Stimulated activated CD4-positive, alpha-beta T cell treated with anti-CD3 and anti-CD28 coated beads, Interleukin-1b, Interleukin-23, amount 100 ng/mL, for 4 hours (primary cell): ENCODE results near the gene DSC3.

Experiments used
- DNase-seq, 2 donors: peaks; one replicate each; pipeline ENCODE4 v3.0.0-alpha.2; 2020; ENCODE audit warnings: low read depth in 2 of 2

Gene DSC3

GRCh38 chr18:30971338-30971956, 71.1 kb downstream of the DSC3 start:
- no peak for DNase-seq

GRCh38 chr18:30970196-30970816, 72.2 kb downstream of the DSC3 start:
- DNase-seq: no peak

DNA sequence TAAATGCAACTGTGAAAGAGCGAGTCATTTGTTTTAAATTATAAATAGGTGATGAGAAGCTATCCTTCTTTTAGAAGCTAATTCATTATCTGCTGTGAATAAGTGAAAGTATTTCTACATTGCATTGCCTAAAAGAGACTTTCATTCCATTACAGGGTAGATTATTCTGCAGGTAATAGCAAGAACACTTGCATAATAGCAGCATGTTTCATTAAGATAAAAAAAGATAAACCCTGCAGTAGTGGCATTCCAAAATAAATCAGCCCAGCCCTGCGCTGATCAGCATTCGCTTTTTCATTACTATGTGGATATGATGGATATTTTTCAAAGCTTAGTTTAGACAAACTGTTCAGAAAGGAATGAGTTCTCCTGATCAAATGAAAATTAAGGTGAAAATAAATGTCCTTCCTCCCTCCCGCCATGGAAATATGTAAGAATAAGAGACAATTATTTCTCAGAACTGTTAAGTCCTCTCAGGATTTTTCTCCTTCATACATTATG, 72.8 kb downstream of the DSC3 start:
- DNase-seq: no peak

DNA sequence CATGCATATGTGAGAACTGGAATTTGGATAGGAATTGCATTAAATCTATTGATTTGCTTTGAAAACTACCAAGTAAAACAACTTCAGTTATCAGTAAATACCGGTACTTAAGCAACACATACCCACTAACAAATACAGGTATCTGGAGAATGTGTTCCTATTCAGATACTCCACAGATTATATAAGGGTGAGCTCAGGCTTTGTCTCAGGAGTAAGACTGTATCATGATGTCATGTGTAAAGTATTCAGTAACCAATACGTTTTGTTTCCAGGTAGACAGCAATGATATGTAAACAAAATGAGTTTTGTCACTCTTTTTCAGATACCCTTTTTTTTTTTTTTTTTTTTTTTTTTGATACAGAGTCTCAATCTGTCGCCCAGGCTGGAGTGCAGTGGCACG, 74.8 kb downstream of the DSC3 start:
- DNase-seq: no peak

DNA sequence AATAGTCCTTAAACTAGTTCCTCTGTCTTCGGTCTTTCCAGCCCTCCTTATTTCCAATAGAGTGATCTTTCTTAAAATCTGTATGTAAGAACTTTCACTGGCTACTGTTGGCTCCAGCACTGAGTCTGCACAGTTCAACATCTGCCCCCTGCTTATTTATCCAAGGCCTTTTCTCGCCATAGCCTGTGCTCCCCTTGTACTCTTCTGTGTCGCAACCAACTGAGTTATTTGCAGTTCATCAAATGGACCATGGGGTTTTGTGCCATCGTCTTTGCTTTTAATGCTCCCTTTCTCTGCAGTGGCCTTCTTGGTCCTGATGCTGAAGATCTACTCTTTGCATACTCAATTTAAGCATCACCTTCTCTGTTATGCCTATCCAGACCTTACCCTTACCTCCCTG, 77.3 kb downstream of the DSC3 start:
- DNase-seq: no peak

GRCh38 chr18:30960661-30961060, 81.9 kb downstream of the DSC3 start:
- no peak for DNase-seq

DNA sequence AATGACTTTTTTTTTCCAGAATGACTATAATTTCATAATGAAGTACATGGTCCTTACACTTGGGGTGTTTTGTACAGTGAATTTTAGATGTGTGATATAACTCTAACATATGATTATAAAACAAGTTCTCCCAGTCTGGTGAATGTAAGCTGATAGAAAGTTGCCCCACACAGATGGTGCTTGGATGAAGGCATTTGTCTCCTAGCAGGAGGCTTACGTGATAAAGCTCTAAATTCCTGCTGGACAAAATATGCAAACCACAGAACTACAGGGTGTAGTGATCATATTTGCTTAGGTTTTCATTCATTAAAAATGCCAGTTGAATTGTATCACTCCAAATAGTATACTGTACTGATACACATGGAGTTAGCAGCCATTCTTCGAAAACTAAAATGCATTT, 85.5 kb downstream of the DSC3 start:
- no peak for DNase-seq

GRCh38 chr18:30954262-30954661, 88.3 kb downstream of the DSC3 start:
- DNase-seq: no peak

GRCh38 chr18:30945761-30946160, 96.8 kb downstream of the DSC3 start:
- DNase-seq: no peak

DNA sequence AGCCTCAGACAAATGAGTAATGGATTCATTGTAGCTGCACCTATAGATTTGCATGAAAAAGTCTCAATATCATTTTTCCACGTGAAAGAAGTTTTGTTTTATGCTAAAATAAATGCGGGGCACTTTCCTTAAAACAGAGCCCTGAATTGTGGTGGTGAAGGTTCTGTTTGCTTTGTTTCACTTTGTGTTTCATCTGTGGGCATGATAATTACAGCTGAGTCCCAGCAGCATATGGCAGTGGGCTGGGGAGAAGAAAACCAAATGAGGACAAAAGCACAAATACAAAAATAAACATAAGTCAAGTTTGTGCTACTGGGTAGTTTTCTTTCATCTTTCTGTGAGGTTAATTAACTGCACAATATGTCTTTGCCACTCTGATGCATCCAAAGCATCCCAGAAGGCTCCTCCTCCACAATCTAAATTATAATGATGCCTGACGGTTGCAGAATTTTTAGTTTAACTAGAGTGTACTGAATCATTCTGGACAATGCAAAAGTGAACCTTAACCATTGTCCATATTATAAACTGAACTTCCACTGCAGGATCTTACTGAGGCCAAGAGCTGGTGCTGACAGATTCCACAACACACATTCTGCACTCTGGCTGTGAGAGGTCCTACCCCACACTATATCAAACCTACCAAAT, 97.6 kb downstream of the DSC3 start:
- DNase-seq: no peak

DNA sequence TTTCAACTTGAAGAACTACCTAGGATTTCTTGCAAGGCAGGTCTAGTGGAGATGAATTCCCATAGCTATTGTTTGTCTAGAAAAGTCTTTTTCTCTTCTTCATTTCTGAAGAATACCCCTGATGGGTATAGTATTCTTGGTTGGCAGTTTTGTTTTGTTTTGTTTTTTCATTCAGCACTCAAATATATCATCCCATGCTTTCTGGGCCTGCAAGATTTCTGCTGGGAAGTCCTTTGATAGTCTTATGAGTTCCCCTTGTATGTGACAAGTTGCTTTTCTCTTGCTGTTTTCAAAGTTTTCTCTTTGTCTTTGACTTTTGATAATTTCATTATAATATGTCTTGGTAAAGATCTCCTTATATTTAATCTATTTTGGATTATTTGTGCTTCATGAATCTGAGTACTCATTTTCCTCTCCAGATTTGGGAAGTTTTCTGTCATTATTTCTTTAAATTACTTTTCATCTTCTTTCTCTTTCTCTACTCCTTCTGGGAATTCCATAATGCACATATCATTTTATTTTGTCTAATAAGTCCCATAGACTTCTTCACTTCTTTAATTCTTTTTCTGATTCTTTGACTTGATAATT, 101.5 kb downstream of the DSC3 start:
- no peak for DNase-seq
